GM19351 (cell line): Measurements from ENCODE around the gene CLCA4.

Experiments used
- ATAC-seq: cut with Tn5 transposase; IDR thresholded peaks from one replicate; pipeline ENCODE4 v1.9.1; 2021; ENCODE audit warnings: mild to moderate bottlenecking, moderate library complexity; ENCODE audit not compliant: unreplicated experiment

Gene CLCA4, protein sequence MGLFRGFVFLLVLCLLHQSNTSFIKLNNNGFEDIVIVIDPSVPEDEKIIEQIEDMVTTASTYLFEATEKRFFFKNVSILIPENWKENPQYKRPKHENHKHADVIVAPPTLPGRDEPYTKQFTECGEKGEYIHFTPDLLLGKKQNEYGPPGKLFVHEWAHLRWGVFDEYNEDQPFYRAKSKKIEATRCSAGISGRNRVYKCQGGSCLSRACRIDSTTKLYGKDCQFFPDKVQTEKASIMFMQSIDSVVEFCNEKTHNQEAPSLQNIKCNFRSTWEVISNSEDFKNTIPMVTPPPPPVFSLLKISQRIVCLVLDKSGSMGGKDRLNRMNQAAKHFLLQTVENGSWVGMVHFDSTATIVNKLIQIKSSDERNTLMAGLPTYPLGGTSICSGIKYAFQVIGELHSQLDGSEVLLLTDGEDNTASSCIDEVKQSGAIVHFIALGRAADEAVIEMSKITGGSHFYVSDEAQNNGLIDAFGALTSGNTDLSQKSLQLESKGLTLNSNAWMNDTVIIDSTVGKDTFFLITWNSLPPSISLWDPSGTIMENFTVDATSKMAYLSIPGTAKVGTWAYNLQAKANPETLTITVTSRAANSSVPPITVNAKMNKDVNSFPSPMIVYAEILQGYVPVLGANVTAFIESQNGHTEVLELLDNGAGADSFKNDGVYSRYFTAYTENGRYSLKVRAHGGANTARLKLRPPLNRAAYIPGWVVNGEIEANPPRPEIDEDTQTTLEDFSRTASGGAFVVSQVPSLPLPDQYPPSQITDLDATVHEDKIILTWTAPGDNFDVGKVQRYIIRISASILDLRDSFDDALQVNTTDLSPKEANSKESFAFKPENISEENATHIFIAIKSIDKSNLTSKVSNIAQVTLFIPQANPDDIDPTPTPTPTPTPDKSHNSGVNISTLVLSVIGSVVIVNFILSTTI

DNA sequence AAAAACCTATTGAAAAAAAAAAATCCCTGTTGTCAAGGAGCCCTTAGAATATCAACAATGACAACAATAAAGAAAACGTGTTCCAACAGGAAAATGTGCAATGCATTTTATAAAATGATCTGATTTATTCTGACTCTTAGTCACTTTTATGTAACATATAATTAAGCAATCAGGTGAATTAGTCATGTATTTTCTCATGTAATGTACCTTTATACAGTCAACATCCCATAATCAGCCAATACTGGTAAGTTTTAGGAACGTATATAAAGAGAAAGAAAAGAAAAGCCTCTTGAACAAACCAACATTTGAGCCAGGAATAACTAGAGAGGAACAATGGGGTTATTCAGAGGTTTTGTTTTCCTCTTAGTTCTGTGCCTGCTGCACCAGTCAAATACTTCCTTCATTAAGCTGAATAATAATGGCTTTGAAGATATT lies at the start of gene CLCA4:
TSS of gene CLCA4 (plus strand) at position 292 of the 435 bp plus-strand sequence. CDS start at position 334, 42 bp downstream.
- ATAC-seq = no peak

DNA sequence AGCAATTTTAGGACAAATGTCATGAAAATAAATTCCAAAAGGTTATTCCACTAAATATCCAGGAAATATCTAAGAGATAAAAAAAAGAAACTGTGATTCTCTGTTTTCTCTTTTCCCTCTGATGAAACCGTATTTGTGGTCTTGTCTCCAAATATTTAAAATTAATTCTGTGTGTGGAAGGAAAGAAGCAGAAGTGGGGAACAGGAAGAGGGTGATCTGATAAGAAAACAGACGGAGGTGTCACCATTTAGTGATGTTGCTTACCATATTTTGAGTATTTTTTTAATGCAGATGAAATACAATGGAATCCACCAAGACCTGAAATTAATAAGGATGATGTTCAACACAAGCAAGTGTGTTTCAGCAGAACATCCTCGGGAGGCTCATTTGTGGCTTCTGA lies 48.6 kb upstream of the CLCA4 start:
- no peak for ATAC-seq

DNA sequence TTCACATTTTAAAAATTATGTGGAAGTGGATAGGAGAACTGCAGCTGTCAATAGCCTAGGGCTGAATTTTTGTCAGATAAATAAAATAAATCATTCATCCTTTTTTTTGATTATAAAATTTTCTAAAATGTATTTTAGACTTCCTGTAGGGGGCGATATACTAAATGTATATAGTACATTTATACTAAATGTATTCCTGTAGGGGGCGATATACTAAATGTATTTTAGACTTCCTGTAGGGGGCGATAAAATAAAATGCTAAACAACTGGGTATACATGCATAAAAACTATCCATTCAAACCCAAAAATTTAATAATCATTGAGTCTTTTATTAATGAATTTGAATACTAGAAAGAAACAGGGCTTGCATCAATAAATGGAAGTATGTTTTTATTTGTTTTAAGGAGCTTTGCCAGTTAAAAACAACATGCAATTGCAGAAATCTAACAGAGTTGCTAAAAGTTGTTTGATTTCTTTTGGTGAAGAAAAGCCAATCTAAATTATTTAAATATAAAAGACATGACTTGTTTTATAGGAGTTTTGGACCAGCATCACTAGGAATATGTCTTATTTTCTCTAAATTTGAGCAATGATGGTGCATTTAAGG lies 46.8 kb upstream of the CLCA4 start:
- ATAC-seq = no peak

DNA sequence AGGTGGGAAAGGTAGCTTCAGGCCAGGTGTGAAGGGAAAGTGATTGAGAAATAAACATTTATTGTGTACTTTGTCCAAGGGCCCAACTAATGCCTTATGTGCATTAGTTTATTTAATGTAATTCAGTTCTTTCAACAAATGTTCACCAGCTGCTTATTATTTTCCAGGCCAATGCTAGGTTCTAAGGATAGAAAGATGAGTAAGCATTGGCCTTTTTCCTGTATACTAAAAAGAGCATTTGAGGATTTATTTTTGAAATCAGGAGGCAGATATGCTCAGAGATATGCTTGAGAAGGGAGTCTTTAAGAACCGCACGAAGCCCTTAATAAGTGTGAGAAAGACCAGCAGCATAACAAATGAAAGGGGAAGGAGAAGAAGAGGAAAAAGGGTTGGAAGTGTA lies 46.2 kb upstream of the CLCA4 start:
- ATAC-seq = no peak

DNA sequence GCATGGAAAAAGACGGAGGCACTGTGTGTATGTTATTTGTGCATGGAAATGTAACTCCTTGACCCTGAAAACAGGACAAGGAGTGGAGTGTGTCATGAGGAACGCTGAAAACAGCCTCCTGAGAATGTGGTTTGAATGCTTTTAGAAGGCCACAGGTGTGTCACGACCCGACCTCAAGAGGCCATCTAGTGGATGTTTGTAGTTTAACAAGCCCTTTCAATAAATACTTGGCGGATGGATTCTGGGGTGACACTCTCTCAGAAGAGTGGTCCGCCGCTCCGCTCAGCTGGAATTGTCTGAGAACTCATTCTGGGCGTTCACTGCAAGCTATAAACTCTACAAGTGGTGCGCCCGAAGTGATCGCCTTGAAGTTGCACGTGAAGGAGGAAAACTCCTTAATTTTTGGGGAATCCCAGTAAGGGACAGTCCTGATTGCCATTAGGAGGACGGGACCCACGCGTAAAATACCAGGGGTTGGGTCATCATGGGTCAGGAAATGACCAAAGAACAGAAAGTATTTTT lies 44.7 kb upstream of the CLCA4 start:
- peak; percentile 81 for ATAC-seq

DNA sequence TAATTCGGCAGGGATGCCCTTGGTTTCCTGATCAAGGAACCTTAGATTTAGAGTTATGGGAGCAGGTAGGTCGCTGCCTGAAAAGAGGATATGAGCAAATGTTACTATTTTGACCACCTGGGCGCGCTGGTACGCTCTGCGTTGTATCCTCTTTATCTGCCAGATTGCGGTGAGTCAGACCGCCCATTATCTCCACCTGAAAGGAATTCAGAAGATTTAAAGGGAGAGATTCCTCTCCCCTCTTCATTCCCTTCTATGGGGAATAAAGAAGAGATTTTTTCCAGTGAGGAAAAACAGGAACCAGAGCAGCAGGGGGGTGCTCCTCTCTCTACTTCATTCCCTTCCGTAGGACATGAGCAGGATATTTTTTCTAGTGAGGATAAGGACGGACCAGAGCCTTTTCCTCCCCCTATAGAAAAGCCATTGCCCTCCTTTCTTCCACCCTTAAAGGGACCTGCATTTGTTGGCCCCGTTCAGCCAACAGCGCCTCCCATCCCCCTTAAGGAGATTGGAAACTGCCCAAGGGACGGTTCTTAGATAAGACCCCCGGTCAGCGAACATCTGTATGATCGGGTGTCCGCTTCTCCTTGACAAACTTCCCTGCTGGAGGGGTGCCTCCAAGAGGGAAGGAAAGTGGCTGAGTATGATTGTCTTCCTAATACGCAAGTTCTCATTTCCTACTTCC lies 44.0 kb upstream of the CLCA4 start:
- ATAC-seq = peak; percentile 63

DNA sequence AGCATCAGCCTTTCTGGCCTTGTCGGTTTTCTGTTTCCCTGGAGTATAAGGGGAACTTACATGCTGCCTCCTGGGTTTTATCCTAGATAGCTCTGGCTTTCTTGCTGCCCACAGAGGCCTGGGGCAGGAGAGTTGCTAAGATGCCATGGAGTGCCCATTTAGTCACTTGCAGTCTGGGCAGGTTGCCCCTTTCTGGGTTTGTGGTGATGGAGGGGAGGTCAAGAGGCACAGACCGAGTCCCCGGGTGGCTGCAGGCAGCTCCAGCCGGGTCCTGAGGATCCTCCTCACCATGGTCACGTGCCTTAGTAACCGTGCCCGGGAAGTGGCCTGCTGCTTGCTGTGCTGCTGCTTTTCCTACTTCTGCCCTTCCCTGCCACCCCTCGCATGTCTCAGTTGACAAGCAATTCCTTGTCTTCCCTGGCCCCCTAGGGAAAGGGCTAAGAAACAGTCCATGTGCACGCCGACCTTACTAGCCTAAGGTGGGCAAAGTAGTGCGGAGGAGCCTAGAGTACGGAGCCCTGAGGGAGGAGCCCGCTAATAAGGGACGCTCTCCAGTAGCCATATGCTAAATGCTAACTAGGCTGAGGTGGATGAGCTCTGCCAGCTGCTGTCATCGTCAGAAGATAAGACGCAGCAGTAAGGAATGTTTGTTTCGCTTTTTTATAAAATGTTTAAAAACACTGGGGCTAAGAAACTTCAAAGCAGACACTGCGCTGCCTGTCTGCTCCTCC lies 43.3 kb upstream of the CLCA4 start:
- ATAC-seq = no peak

DNA sequence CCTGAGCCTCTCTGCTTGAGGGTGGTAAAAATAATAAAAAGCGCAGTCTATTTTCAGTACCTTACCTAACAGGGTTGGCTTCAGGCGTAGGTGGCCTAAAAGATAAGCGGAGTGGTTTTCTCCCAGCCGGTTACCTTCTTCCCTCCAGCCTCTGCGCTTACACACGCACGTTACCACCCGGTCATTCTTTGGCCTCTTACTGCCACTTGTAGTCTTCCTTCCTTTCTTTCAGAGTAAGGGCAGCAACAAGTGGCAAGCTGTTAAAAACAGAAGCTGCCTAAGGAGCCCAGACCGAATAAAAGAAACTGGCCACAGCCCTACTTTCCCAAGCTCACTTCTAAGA lies 42.8 kb upstream of the CLCA4 start:
- ATAC-seq = no peak

DNA sequence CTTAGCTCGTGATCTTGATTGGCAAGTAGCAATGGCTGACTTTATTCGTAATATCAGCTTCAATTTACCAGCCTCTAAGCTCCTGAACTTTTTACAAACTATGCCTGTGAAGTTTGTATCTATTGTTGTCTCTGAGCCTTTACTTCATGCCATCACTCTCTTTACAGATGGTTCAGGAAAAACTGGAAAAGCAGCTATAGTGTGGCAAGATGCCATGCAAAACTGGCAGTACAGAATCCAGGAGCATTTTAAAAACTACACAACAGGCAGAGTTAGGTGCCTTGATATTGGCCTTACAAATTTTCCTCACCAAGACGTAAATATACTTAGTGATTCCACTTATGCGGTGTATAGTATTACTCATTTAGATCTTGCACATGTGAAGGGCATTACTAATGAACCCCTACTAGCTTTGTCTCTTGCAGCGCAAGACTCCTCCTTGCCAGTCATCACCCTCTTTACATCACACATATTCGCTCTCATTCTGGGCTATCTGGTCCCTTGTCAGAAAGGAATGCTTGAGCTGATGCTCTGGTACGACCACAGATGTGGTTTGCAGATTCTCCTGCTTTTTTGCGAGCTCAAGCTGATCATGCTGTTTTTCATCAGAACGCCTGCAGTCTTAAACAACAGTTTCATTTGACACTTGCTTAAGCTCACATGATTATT lies 41.8 kb upstream of the CLCA4 start:
- ATAC-seq = no peak

DNA sequence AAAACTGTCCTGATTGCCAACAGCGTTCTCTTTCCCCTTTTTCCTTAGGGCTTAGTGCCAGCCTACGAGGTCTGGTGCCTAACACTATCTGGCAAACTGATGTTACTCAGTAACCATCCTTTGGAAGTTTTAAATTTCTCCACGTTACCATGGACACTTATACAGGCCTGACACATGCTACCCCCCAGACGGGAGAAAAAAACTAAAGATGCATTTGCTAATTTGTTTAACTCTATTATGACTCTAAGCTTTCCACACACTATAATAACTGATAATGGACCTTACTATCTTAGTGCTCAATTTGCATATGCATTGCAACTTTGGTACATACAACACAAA lies 41.3 kb upstream of the CLCA4 start:
- ATAC-seq = no peak

DNA sequence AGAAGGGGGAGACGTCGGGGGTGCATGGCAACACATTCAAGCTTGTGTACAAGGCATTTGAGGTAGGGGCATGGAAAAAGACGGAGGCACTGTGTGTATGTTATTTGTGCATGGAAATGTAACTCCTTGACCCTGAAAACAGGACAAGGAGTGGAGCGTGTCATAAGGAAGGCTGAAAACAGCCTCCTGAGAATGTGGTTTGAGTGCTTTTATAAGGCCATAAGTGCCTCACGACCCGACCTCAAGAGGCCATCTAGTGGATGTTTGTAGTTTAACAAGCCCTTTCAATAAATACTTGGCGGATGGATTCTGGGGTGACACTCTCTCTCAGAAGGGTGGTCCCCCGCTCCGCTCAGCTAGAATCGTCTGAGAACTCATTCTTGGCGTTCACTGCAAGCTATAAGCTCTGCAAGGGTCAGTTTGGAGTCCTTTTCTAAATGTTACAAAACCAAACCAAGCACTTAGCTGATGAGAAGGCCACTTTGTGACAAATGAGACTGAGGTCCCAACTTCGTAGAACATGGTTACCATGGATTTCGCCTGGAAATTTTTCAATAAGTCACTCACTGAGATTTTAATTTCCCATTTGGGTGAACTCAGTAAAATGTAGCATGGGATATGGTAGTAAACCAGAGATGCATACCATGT lies 38.8 kb upstream of the CLCA4 start:
- ATAC-seq = peak; percentile 78

DNA sequence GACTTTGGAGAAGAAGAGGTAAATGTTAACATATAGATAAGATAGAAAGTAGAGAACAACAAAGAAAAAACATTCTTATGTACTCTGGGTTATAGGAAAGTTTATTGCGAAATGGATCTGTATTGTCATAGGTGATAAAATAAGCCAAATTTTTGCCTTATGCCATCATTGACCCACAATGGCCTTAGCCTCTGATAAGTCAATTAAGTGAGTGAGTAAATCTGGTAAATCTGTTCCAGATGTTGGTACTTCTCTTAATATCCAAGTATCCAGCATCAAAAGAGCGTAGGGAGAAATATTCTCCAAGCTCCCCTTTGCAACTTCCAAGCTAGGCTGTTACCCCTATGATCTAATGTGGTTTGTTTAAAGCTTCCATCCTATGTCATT lies 38.3 kb upstream of the CLCA4 start:
- no peak for ATAC-seq

DNA sequence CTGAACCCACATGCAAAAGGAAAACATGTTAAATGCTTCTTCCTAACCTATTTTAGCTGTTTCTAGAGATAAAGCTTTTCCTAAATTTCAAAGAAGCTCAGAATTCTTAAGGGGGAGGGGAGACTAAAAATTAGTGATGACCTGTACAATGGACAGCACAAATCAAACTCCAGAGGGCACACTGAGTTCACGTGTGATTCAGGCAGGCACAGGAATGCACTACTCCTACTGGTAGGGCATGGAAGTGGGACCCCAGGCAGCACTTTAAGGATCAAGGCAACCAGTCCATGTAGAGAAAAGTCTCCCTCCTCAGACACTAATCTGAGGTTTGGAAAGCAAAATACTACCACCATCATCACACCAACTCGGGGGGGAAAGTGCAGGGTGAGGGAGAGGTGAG lies 31.3 kb upstream of the CLCA4 start:
- no peak for ATAC-seq

DNA sequence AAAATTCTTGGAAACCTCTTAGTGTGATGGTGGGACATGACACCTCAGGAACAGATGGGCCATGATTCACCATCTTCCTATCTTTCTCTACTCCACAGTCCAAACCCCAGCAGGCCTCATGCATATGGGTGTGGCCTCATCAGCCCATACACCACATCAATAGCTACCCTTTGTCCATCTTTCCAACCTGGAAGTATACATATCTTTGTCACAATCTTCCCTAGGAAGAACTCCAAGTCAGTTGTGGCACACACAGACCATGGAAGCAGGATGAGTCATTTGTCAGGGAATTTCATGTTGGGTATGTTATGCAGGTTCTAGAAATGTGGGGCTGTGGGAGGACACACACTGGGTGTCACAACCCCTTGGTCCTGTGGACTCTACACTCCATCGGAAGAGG lies 30.5 kb upstream of the CLCA4 start:
- ATAC-seq = no peak

DNA sequence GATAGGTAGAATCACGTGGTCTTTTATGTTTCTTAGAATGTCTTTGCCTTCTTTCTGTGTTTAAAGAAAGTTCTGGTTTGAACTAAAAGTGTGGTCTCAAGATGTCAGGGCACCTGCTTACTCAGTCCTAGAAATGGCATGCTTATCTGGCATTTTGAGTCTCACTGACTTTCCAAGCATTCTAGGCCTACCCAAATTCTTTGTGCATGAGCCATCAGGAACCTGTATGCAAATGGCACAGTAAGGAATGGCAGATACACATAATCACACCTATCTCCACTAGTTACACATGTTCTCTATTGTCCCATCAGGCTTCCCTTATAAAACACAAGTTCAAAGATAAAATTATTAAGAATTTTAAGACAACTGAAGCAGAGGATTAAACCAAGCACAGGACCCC lies 29.5 kb upstream of the CLCA4 start:
- no peak for ATAC-seq

DNA sequence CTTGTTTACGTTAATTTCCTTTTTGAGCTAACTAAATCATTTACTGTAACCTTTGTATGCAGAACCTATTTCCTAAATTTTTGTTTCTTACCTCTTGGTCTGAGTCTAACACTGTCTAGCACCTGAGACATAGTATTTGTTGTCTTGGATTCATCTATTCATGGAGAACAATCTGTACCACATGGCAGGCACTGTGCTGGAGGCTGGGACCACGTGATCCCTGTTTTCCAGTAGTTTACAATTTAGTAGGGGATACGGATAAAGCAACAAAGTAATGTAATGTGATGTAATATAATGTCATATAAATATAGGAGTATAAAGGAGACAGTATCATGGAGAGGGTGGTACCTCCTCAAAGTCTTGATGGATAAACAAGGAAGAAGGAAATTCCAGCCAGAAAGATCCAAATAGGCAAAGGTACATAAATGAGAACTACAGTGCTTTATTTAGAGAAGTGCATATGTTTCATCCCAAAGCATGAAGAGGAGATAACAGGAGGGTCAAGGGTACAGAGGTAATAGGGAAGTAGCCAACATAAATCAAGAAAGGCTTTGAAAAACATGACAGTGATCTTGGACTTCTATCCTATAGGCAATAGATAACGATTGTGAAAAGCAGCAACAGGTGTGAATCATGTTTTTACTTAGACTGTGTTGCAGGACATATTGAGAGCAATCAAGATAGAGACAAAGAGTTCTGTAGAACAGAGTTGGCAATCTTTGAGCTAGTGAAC lies 25.9 kb upstream of the CLCA4 start:
- ATAC-seq = no peak

DNA sequence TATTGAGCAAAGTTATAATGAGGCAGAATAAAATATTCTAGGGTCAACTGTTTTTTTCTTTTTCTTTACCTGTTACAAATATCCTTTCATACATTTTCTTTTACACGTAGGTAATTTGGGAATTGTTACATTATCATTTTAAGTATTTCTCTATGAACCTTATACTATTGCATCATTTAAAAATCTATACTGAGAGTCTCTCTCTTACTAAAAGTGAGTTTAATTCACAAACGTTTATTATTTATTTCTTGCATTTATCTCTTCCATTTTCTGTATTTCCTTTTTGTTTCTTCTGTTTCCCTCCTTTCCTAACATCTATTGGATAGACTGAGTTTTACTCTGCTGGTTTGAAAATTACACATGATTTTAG lies 25.4 kb upstream of the CLCA4 start:
- ATAC-seq = no peak

DNA sequence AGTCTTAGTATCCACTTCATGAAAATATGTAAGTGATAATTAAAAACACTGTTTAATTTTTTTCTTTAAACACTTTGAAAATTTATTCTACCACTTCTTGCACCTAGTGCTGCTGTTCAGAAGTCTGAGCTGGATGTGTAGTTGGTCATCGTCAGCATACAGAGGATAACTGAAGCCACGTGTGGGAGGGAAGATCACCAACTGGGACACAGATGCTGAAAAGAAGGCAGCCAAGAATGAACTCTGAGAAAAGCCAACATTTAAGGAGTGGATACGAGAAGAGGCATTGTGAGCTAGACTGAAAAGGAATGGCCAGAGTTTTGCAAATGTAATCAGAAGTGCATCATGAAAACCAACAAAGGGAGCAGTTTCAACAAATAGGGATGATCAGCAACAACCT lies 24.6 kb upstream of the CLCA4 start:
- no peak for ATAC-seq
